Middle frontal gyrus (tissue), 1 donor: Measurements from ENCODE around the gene SUMO2.
"Not testable (repeated sequence)": the region's sequence is repeated elsewhere in the genome, so short reads cannot be mapped to it uniquely, and the experiment has no call there.

Source experiments
- DNase-seq: peaks from one replicate; pipeline ENCODE4 v3.0.0-alpha.2; 2015; ENCODE audit warnings: low spot score; ENCODE audit errors: extremely low spot score

The SUMO2 gene

GRCh38 chr17:75182569-75183436, at the start of gene SUMO2:
Gene SUMO2, minus strand, starts transcription at chr17:75182959. Its CDS starts 125 bp downstream, at chr17:75182834.
- DNase-seq = peak; percentile 79

DNA sequence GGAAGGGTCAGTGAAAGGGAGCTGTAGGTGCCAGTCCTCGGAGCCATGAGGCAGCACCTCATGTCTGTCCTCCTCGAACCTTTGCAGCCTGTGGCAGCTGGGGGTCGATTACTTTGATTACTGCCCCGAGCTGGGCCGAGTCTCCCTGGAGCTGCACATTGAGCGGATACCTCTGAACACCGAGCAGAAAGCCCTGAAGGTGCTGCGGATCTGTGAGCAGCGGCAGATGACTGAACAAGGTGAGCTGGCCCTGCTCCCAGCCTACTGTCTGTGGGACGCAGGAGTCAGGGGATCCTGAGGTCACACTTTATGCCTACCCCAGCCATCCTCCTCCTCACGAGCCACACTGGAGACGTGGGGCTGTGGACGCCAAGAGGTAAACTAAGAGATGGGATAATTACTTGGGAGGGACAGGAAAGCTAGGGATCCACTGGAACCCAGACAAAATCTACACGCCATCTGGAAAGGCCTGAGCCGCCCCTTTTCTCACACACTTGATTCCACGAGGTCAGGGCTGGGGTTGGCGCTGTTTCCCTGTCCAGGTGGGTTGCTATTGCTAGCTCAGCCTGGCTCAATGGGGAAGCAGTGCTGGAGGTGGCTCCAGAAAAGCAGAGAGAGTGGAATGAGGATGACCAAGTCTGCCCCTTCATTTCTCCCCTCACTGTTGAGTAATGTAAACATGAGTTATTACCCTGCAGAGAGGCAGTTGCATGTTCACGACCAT, 49.1 kb upstream of the SUMO2 start:
- no peak for DNase-seq

GRCh38 chr17:75231071-75231470, 48.3 kb upstream of the SUMO2 start:
- DNase-seq = no peak

DNA sequence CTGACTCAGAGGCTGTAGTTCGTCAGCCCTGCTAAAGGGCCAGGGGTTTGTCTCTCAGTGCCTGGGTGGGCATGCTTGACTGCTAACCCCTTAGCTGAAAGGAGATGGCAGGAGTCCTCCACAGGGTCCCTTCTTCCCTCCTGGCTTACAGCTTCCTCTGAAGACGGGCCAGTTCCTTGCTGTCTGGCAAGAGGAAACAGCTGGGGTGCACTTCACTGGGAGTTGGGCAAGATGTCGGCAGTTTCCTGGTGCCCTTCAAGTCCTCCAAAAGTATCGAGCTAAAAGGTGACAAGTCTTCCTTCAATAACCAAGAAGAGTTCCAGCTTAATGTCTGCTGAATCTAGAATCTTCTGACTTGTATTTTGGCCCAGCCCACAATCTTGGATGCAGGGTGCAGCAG, 46.1 kb upstream of the SUMO2 start:
- DNase-seq = no peak

GRCh38 chr17:75228305-75228704, 45.5 kb upstream of the SUMO2 start:
- no peak for DNase-seq

DNA sequence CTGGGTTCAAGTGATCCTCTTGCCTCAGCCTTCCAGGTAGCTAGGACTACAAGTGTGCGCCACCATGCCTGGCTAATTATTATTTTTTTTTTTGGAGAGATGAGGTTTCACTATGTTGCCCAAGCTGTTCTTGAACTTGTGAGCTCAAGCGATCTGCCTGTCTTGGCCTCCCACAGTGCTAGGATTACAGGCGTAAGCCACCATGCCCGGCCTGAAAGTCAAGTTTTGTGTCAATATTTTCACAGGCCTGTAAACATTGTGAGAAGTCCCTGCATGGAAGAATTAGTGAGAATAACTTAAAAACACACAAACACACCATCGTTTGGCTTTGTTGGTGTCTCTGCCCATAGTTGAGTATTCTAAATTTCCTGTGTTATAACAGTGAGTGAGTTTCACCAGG, 45.0 kb upstream of the SUMO2 start:
- DNase-seq = no peak

DNA sequence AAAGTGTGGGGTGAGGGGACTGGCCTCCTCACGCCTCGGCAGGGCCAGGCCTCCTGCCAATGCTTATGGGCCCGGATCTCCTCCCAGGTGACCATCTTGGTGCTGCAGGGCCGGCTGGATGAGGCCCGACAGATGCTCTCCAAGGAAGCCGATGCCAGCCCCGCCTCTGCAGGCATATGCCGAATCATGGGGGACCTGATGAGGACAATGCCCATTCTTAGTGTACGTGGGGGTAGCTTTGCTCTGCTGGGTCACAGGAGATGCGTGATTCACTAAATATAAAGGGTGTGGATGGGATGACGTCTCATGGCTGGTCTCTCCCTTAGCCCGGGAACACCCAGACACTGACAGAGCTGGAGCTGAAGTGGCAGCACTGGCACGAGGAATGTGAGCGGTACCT, 42.3 kb upstream of the SUMO2 start:
- DNase-seq = peak; percentile 26

- DNase-seq = no peak
Measured at GRCh38 chr17:75219815-75220214, 37.1 kb upstream of the SUMO2 start.

DNA sequence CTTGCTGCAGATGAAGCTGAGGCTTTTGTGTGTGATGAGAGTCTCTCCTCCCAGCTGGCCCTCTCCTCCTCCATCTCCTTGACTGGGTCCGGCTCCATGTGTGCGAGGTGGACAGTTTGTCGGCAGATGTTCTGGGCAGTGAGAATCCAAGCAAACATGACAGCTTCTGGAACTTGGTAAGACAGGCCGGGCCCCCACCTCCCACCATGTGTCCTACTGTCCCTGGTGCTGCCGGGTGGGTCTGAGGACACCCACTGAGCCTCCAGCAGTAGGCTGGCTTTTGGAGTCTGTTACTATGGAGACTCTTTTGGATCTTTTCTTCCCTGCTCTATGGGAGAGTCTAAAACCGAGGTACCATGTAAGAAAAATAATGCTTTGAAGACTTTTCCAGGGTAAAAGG, 35.4 kb upstream of the SUMO2 start:
- DNase-seq = no peak

DNA sequence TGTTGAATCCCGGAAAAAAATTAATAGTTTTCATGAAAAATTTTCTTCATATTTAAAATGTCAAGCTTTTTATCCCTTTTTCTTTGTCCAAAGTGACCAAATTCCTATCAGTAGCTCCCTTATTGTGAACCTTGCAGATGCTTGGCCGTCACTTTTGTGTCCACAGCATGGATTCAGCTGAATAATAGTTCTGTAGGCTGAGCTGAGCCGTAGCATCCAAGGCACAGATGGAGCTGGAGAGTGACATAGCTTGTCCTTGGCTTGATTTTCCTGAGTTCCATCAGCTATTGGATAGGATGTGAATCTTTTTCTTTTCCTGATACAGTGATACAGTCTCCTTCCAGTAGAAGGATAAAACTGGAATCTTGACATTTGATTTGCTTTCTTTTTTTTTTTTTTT, 26.3 kb upstream of the SUMO2 start:
- no peak for DNase-seq

- DNase-seq = no peak
Measured at GRCh38 chr17:75208161-75208560, 25.4 kb upstream of the SUMO2 start.

DNA sequence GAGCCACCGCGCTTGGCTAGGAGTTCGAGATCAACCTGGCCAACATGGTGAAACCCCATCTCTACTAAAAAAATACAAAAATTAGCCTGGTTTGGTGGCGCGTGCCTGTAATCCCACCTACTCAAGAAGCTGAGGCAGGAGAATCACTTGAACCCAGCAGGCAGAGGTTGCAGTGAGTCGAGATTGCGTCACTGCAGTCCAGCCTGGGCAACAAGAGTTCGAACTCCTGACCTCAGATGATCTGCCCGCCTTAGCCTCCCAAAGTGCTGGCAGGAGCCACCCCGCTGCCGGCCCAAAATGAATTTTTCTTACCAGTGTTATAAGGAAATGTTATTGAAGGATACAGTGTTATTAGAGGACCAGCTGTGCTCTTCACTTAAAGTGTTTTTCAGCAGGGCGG, 25.0 kb upstream of the SUMO2 start:
- DNase-seq = no peak

GRCh38 chr17:75207050-75207407, 24.3 kb upstream of the SUMO2 start:
- not testable (repeated sequence) for DNase-seq

- DNase-seq = no peak
Measured at GRCh38 chr17:75205793-75206163, 23.0 kb upstream of the SUMO2 start.

GRCh38 chr17:75205037-75205792, 22.5 kb upstream of the SUMO2 start, which contains the start of gene NUP85:
Gene NUP85, plus strand, starts transcription at chr17:75205679. Its CDS starts 83 bp downstream, at chr17:75205762.
- peak; percentile 81 for DNase-seq

DNA sequence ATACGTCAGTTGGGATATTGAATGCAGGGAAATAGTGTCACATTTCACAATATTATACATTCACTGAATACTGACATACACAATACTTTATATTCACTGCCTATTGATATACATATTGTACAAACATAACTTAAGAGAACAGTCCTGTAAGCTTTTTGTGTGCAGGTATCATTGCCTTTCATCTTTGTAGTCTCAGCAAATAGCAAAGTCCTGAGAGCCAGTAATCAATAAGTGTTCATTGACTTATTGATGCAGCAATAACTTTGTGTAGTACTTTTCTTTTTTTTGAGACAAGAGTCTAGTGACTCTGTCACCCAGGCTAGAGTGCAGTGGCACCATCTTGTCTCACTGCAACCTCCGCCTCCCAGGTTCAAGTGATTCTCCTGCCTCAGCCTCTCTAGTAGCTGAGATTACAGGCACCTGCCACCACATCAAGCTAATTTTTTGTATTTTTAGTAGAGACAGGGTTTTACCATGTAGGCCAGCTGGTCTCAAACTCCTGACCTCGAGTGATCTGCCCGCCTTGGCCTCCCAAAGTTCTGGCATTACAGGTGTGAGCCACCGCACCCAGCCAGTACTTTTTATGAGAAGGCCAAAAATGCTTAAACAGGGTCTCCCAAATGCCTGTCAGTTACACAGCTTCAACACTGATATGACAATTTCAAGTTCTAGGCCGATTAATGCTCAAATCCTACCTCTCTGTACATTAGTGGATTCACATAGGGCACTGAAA, 17.3 kb upstream of the SUMO2 start:
- DNase-seq = no peak

DNA sequence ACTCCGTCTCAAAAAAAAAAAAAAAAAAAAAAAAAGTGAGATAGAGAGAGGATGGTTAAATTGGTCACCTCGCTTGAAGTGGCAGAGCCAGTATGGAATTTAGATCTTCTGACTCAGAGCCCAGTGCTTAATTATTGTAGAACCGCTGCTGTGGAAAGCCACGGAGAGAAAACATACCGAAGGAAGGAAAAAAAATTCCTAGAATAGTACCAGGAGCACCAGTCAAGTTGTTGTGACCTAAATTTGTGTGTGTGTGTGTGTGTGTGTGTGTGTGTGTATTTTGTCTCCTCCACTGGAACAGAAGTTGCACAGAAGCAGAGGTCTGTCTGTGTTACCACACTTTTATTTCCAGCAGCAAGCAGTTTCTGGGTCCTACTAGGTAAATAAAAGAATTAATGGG, 12.1 kb upstream of the SUMO2 start:
- DNase-seq = no peak

- no peak for DNase-seq
Measured at GRCh38 chr17:75191584-75191983, 8.8 kb upstream of the SUMO2 start.

- DNase-seq = no peak
Measured at GRCh38 chr17:75188614-75189013, 5.9 kb upstream of the SUMO2 start.

DNA sequence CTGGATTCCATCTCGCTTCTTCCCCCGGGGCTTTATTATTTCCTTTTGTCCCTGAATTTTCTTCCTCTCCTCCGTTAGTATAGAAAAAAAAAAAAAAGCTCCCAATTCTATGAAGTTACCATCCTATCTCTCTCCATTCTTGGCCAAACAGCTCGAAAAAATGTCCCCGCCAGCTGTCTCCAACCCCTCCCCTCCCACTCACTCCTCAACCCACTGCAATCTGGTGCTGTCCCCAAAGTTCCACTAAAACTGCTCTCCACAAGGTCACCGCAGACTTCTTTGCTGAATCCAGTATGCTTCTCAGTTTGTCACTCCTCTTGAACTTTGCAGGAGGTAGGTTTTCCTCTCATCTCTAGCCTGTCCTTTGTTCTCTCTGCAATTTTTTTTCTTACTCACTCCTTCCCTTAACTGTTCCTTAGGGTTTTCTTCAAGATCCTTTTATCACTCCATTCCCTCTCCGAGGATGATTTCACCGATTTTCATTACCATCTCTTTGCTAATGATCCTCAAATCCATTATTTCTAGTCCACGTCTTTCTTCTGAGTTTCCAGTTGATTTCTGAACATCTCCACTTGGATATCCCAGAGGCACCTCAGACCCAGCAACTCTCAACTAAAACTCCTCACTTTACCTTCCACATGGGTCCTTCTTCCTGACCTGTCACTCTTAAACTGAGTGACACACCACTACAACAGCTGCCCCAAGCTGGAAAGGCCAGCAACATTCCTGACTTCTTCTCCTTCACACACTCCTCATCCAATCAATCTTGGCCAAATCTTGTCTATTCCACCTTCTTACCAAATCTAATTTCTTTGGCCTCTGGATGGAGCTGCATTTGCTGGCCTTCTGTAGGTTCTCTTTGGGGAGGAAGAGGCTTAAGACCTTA, 1.5 kb upstream of the SUMO2 start:
- DNase-seq = peak; percentile 8

- no peak for DNase-seq
Measured at GRCh38 chr17:75182319-75182568, 515 bp downstream of the SUMO2 start.
